ENCODE results near the gene DUSP16.

- TF ChIP-seq CTCF (IDR thresholded peaks at IDR 0.05), result no peak
- no peak for TF ChIP-seq POLR2A (IDR thresholded peaks at IDR 0.05)
Measured at GRCh38 chr12:12599750-12600643, 37.3 kb upstream of the DUSP16 start.
